Endothelial cell (in vitro differentiated cells): ENCODE measurements around the gene CACNA1A. TPM values are rescaled to one million over a fixed set of nuclear protein-coding genes. Genes with fewer than 3 reads are reported as not detected.
A peak's percentile ranks its signal among the peaks of the same experiment; 100 is the strongest.

Experiments used
- DNase-seq: peaks from one replicate; pipeline ENCODE4 v3.0.0; 2021; ENCODE audit warnings: low spot score
- H3K27ac Mint-ChIP-seq: one replicate; pipeline ENCODE4 v1.8.0; 2021; ENCODE audit warnings: mixed read lengths, inconsistent platforms; ENCODE audit not compliant: unreplicated experiment
- H3K27me3 Mint-ChIP-seq: one replicate; pipeline ENCODE4 v1.8.0; 2021; ENCODE audit warnings: mild to moderate bottlenecking, moderate library complexity, mixed read lengths, inconsistent platforms; ENCODE audit not compliant: unreplicated experiment
- H3K36me3 Mint-ChIP-seq: one replicate; pipeline ENCODE4 v1.8.0; 2021; ENCODE audit warnings: mild to moderate bottlenecking, low read depth, mixed read lengths, inconsistent platforms; ENCODE audit not compliant: unreplicated experiment
- H3K4me1 Mint-ChIP-seq: one replicate; pipeline ENCODE4 v1.8.0; 2021; ENCODE audit warnings: mild to moderate bottlenecking, mixed read lengths, inconsistent platforms; ENCODE audit not compliant: unreplicated experiment
- H3K4me3 Mint-ChIP-seq: one replicate; pipeline ENCODE4 v1.8.0; 2021; ENCODE audit warnings: mild to moderate bottlenecking, mixed read lengths, inconsistent platforms; ENCODE audit not compliant: unreplicated experiment
- H3K9me3 Mint-ChIP-seq: one replicate; pipeline ENCODE4 v1.8.0; 2021; ENCODE audit warnings: mixed read lengths, inconsistent platforms; ENCODE audit not compliant: unreplicated experiment
- total RNA-seq: library from RNA; stranded (reverse); fragmentation: NEBNext Ultra II Directional; extraction: Animal tissue kit (Norgen Biotek cat#: 25700); gene quantifications from one replicate; pipeline ENCODE4 v1.2.1, GENCODE V29; 2021; ENCODE audit not compliant: unreplicated experiment
- TF ChIP-seq, protein P1 (sequence below): fragments of 200-600 bp; sonication (generic); IDR thresholded peaks from one replicate; pipeline ENCODE4 v1.5.0; 2021; ENCODE audit warnings: antibody characterized with exemption; ENCODE audit not compliant: unreplicated experiment

CACNA1A gene
- total RNA-seq, 1 donor from 2014 or later = 9.0 TPM

DNA sequence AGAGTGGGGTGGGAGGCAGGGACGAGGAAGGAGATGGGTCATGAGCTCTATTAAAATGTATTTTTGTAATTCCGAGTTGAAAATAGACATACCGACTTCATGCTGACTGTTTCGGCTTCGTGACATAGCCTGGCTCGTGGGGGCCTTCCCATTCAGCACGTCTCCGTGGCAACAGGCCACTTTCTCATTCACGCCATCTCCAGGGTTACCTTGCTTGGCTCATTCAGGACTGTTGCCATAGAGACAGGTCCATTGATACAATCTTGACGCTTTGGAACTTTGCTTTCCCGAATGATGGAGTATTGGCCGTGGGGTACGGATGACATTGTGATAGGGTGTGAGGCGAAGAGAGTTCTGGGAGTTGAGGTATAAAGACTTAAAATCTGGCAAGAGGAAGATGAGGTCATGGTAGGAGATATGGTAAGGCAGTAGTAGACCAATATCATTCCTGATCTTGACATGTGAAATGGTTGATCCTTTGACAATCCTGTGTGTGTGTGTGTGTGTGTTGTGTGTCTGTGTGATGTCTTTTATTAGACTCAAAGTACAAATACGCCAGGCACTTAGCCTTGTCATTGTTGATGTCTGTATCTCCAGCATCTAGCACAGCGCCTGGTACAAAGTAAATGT is 97.3 kb downstream of the CACNA1A start:
- peaks cover 6% of the 10 kb centered on the region for H3K27me3 Mint-ChIP-seq
- DNase-seq = no peak
- H3K27ac Mint-ChIP-seq = no peak overlapping the region
- H3K4me1 Mint-ChIP-seq = no peaks in the 10 kb centered on the region
- no peaks in the 10 kb centered on the region for H3K36me3 Mint-ChIP-seq
- TF ChIP-seq, protein P1, sequence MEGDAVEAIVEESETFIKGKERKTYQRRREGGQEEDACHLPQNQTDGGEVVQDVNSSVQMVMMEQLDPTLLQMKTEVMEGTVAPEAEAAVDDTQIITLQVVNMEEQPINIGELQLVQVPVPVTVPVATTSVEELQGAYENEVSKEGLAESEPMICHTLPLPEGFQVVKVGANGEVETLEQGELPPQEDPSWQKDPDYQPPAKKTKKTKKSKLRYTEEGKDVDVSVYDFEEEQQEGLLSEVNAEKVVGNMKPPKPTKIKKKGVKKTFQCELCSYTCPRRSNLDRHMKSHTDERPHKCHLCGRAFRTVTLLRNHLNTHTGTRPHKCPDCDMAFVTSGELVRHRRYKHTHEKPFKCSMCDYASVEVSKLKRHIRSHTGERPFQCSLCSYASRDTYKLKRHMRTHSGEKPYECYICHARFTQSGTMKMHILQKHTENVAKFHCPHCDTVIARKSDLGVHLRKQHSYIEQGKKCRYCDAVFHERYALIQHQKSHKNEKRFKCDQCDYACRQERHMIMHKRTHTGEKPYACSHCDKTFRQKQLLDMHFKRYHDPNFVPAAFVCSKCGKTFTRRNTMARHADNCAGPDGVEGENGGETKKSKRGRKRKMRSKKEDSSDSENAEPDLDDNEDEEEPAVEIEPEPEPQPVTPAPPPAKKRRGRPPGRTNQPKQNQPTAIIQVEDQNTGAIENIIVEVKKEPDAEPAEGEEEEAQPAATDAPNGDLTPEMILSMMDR = no peak
- no peak overlapping the region for H3K4me3 Mint-ChIP-seq
- H3K9me3 Mint-ChIP-seq = no peaks in the 10 kb centered on the region

DNA sequence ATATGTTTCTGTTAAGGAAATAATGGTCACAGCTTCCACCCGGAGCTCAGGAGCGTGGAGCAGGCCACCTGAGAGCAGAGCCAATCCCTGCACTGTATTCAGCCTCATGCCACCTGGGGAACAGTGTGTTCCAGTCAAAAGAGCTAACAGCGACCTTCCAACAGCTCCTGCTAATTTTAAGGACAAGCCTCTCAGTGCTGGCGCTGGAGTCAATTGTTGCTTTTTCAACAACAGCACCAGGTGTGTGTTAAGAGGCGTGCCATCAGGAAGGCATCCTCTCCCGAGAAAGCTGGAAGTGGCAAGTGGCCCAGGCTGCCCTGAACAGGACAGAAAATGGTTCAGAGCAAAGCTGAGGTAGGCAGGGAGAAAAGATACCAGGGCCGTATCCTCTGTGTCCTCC is 102.0 kb downstream of the CACNA1A start:
- H3K27me3 Mint-ChIP-seq = peaks cover 1% of the 10 kb centered on the region

DNA sequence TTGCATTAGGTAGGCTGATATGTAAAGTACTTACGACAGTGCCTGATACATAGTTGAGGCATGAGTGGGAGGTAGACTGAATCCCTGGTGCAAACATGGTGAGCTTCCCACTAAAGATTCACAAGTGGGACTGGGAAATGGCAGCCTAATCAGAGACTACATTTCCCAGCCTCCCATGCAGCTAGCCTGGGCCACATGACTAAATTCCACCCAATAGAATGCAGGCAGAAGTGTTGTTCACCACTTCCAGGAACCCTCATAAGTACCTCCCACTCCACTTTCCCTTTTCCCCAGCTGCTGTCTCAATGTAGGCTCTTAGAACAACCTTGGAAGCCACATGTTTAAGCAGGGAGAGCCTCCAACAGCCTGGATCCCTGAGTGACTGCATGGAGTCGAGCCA is 104.9 kb downstream of the CACNA1A start:
- Mint-ChIP-seq H3K27ac (no peak overlapping the region), H3K4me1 (no peaks in the 10 kb centered on the region), H3K9me3 (no peaks in the 10 kb centered on the region), H3K4me3 (no peak overlapping the region), H3K36me3 (no peaks in the 10 kb centered on the region), H3K27me3 (peaks cover 4% of the 10 kb centered on the region)
- TF ChIP-seq, protein P1 = no peak
- peak; percentile 3 for DNase-seq

More for the DNA sequence above, 102.0 kb downstream of the CACNA1A start:
- Mint-ChIP-seq H3K4me1 (no peaks in the 10 kb centered on the region), H3K27ac (no peak overlapping the region), H3K9me3 (no peaks in the 10 kb centered on the region), H3K36me3 (no peaks in the 10 kb centered on the region), H3K4me3 (no peak overlapping the region)
- DNase-seq = no peak
- TF ChIP-seq, protein P1 = no peak

DNA sequence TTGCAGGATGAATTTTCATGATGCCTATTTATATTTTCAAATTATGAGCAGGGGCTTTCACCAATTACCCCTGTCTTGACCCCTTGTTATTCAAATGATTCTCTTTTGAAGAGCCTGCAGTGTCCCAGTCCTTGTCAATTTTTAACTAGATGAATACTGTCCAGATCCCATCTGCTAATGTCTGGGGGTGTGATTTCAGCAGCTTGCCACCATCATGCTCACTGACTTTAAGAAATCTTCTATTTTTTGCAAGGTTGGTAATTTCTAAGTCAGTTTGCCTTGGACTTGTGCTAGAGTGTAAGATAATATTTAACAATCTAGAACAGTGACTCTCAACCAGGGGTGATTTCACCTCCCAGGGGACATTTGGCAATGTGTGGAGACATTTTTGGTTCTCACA is 106.0 kb downstream of the CACNA1A start:
- no peaks in the 10 kb centered on the region for H3K36me3 Mint-ChIP-seq
- H3K27me3 Mint-ChIP-seq = peaks cover 3% of the 10 kb centered on the region
- H3K4me3 Mint-ChIP-seq = no peak overlapping the region
- no peak overlapping the region for H3K27ac Mint-ChIP-seq
- DNase-seq = no peak
- no peaks in the 10 kb centered on the region for H3K9me3 Mint-ChIP-seq
- TF ChIP-seq, protein P1 = no peak
- H3K4me1 Mint-ChIP-seq = no peaks in the 10 kb centered on the region

DNA sequence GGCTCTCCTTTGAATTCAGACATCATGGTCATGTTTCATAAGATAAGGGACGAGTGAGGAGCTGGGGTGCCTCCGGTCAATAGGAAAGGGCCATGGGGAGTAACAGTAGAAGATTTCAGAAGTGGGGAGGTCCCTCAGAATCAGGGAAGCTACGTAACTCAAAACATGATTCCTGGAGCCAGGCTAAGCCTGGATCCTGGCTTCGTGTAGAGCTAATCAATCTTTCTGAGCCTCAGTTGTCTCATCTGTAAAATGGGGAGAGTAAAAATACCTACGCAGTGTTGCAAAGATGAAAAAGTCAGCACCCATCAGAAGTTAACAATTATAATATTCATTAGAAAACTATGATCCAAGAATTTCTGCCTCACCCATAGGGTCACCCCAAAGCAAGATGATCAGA is 106.5 kb downstream of the CACNA1A start:
- Mint-ChIP-seq H3K27me3 (peaks cover 3% of the 10 kb centered on the region), H3K36me3 (no peaks in the 10 kb centered on the region), H3K27ac (no peak overlapping the region), H3K4me3 (no peak overlapping the region), H3K4me1 (no peaks in the 10 kb centered on the region), H3K9me3 (no peaks in the 10 kb centered on the region)
- TF ChIP-seq, protein P1 = no peak
- no peak for DNase-seq
